ENCODE measurements around the gene CDKN2B.

The CDKN2B gene

DNA sequence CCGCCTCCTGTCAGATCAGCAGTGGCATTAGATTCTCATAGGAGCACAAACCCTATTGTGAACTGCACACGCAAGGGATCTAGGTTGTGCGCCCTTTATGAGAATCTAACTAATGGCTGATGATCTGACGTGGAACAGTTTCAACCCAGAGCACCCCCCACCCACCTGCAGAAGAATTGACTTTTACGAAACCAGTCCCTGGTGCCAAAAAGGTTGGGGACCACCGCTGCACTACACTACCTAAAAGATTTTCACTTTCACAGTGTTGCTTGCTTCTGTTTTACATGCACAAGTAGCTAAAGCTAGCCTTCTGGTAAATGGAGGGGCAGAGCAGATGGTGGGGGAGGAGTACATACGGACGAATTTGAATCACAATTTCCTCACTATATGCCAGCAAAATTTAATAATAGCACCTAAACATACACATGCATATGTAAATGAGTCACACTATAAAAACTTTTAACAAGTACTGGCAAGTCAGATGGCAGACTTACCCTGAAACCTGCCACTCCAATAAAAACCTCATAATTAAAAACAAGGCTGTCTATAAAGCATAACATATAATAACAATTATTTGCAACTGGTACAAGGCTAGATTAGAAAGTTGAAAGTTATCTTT, 24.0 kb upstream of the CDKN2B start:
- DNase-seq, result no peak

DNA sequence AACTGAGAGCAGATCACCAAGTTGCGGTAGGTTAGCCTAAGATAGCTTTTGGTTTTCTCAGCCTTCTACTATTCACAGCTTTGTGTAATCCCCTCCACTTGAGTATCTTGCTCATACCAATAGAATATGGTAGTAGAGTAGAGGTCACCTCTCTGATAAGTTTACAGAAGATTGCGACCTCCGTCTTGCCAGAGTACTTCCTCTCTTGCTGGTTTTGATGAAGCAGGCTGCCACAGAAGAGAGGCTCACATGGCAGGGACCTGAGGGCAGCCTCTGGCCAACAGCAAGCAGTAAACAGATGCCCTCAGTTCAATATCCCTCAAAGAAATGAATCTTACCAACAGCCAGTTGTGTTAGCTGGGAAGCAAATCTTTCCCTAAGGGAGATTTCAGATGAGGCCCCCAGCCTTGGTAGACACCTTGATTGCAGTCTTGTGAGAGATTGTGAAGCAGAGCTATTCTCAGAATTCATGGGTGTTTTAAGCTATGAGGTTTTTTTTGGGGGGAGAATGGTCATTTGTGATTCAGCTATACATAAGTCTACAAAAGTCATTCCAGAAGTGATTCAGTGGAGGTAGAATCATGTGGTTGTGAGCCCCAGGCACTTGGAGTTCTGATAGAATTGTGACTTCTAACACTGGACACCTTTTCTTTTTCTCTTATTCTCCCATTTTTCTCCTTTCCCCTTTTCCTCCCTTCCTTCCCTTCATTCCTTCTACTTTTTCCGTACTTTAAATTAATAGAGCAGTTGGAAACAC, 22.7 kb upstream of the CDKN2B start:
- no peak for DNase-seq

DNA sequence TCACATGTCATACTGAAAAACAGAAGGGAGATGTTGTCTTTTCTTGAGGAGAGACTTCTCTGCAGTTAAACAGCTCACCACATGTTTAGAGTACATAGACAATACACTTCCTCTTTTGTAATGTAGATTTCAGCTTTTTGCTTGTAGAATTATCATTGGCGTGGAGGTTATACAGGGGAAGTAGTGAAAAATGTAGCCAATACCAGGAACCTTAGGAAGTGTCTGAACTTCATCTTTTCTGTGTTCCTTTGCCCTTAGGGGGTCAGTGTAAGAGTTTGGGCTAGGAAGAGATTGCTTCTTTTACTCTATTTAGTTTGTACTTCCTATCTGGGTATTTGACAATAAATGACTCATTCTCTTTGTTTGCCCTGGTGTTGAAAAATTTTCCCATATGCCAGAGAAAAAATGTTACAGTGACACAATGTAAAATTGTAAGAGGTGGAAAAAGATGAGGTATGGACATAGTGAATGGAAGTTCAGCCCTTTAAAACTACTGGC, 21.0 kb upstream of the CDKN2B start:
- no peak for DNase-seq

DNA sequence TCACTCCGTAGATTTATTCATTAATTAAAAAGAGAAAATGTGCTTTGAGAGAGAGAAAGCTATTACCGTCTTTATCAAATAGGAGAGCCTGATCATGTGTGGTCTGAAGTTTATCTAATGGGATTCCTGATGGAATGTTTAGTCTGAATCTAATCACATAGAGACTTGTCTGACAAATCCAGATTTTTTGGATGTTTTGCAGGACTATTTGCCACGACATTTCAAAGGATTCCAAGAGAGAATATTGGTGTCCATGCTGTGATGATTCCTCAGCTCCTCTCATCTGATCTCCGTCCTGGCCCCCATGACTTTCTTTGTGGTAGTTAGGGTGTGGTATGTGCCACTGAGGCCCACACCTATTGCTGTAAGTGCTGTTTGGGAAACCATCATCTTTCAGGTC, 20.1 kb upstream of the CDKN2B start:
- DNase-seq, result no peak

GRCh38 chr9:22028394-22028793, 19.3 kb upstream of the CDKN2B start:
- no peak for DNase-seq

GRCh38 chr9:22026696-22027095, 17.6 kb upstream of the CDKN2B start:
- no peak for DNase-seq

- DNase-seq, result no peak
These were observed 13.3 kb upstream of the CDKN2B start for GRCh38 chr9:22022396-22022795.

GRCh38 chr9:22010866-22011625, 1.9 kb upstream of the CDKN2B start:
- DNase-seq, result no peak

DNA sequence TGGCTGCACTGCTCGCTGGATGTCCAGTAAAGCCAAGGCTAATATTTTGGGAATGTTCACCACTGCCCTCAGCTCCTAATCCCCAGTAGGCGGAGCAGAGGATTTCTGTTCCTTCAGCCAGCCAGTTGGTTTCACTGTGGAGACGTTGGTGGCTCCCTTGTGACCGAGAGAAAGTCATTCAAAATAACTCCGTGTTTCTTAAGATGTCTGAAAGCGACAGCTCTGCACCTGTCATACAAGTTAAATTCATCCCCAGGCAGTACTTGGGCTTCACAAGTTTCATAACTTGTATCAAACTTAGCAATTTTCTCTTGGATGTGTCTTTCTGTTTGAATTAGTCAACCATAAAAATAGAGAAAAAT, 382 bp upstream of the CDKN2B start:
- DNase-seq, result no peak

- no peak for DNase-seq
These were observed 755 bp downstream of the CDKN2B start for GRCh38 chr9:22008384-22008716.

DNA sequence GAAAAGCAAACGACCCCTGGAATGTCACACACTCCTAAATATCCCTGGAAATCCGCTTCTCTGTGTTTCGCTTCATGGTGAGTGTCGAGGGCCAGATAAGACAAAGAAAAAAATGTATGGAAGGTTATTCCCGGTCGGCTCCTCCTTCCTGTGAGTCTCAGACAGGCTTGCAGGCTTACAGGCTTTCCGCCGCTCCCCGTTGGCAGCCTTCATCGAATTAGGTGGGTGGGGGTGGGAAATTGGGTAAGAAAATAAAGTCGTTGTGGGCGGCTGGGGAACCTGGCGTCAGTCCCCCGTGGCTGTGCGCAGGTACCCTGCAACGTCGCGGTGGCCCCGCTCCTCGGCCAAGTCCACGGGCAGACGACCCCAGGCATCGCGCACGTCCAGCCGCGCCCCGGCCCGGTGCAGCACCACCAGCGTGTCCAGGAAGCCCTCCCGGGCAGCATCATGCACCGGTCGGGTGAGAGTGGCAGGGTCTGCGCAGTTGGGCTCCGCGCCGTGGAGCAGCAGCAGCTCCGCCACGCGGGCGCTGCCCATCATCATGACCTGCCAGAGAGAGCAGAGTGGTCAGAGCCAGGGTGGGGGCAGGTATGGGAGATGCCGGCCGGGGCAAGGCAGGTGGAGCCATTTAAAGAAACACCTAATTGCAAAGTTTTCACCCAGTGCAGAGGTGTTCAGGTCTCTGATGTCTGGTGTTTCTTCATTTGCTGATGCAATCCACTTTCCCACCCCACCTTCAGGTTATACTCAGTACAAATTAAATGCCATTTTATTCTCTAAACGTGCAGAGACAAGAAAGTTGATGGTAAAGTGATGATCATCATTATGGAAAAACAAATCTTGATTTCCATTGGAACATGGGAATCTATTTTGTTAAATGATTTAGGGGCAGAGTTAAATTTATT, 3.2 kb downstream of the CDKN2B start:
- no peak for DNase-seq

GRCh38 chr9:22005021-22005701, 3.9 kb downstream of the CDKN2B start:
- DNase-seq, result no peak

DNA sequence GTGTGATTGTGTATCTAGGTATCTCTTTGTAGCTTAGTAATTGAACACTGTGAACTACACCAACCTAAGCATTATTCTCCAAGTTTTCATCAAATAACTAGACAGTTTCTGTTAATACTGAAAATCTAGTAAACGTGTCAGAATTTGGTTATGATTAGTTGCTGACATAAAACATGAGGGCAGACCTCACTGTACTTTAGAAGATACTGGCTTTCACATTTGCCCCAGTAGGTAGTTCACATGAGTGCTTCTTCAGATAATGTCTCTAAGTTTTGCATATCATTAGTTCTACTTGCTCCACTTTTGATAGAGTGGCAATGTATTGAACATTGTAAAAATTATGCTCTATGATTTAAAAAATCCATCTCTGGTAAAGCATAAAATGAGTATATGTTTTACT, 7.1 kb downstream of the CDKN2B start:
- DNase-seq, result no peak

- no peak for DNase-seq
These were observed 11.1 kb downstream of the CDKN2B start for GRCh38 chr9:21998026-21998425.

- DNase-seq, result no peak
These were observed 11.6 kb downstream of the CDKN2B start for GRCh38 chr9:21997480-21997879.

DNA sequence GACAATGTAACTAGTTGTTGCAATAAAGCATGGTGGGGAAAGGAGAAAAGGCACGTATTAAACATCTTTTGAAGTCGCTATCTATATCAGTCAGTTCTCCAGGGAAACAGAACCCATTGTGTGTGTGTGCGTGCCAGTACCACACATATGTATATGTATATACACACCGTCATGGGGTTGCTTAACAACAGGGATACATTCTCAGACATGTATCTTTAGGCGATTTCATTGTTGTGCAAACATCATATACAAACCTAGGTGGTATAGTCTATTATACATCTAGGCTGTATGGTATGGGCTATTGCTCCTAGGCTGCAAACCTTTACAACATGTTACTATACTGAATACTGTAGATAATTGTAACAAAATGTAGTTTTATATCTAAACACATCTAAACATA, 12.2 kb downstream of the CDKN2B start:
- no peak for DNase-seq

DNA sequence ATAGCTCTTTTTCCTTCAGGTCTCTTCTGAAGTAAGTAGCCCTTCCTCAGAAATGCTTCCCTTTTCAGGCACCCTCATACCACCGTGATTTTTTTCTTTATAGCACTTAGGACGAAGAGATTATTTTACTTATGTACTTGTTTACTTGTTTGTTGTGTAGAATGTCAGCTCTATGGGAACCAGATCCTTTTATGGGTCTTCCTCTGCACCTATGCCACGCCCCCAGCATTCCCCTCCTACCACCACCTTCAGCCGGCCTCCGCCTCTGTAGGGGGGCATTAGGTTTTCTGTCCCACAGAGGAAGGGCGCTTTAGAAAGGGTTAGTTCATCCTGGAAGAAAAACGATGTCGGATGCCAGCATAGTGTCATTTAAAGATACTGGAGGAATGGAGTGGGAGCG, 12.7 kb downstream of the CDKN2B start:
- no peak for DNase-seq

DNA sequence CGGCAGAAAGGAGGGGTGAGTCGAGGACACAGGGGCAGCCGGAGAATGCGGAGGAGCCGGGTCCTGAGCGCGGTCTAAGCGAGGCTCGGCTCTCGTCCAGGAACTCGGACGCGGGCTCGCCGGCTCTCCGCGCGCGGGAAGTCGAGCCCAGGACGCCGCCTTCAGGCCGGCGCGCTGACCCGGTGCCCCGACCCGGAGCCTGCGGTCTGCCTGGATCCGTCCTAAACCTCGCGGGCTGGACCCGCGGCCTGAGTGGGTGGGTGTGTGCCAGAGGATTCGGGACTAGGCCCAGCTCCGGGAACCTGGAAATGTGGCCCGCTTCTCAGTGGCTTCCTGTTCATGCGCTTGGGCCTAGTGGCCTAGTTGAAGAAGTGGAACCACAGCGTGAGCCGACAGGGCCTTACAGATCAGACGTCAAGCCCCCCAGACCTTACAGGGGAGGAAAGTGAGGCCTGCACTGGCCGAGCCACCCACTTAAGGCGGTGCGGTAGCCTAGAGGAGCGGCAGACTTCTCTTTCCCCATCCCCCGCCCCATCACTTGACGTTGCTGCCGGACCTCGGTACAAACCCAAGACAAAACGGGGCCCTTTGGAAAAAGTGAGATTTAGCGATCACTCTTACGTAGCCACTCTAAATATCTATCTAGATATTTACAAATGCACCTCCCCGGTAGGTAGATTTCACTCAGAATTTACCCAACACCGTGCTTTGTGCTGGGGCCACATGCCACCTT, 13.3 kb downstream of the CDKN2B start:
- no peak for DNase-seq

GRCh38 chr9:21995006-21995665, 14.0 kb downstream of the CDKN2B start:
- no peak for DNase-seq

DNA sequence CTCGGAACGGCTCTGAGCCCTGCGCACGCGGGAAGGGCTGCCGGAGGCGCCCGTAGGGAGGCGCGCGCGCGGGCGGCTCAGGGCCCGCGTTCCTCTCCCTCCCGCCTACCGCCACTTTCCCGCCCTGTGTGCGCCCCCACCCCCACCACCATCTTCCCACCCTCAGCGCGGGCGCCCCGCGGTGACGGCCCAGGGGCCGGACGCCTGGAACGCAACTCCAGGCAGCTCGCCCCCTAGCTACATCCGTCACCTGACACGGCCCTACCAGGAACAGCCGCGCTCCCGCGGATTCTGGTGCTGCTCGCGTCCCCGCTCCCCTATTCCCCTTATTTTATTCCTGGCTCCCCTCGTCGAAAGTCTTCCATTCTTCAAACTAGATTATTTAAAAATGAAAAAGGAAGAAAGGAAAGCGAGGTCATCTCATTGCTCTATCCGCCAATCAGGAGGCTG, 14.5 kb downstream of the CDKN2B start, which contains the start of gene CDKN2B-AS1:
CDKN2B-AS1 (plus strand) TSS at position 236 of the 450 bp plus-strand sequence.
- DNase-seq, result peak; percentile 74
